Tibial nerve (tissue), 3 donors: ENCODE results near the gene OPN1MW2.
"Not testable (repeated sequence)": the region's sequence is repeated elsewhere in the genome, so short reads cannot be mapped to it uniquely, and the experiment has no call there.

Source experiments
- POLR2A ChIP-seq, 2 donors: fragments of 450-650 bp; IDR thresholded peaks; one replicate each; pipeline ENCODE4 v1.6.1; 2017; ENCODE audit warnings: antibody characterized with exemption in 2 of 2, mild to moderate bottlenecking in 2 of 2, moderate library complexity in 2 of 2
- TF ChIP-seq, protein P1 (sequence below), 5 experiments: fragments of 200-600 bp in 3 of 5; fragments of 450-650 bp in 2 of 5; sonication (generic) in 3 of 5; IDR thresholded peaks; one replicate each; pipeline ENCODE4 v1.5.1; 2016 to 2019; ENCODE audit warnings: antibody characterized with exemption in 5 of 5, mild to moderate bottlenecking in 3 of 5, moderate library complexity in 2 of 5

DNA sequence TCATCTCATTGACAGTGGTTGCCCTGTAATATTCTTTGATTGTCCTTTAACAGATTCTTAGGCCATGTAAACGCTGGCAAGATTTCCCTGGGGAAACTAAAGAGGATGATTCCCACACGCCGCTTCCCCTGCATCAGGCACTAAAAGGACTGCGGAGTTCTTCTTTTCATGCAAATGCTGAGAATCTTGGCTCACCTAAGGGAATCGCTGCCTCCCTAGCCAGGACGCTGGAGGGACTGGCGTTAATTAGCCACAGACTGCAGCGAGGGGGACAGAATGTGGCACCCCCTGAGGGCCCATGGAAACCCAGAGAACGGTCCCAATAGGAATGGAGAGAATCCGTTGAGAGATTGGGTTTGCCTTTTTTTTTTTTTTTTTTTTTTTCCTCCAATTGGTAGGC is 45.2 kb upstream of the OPN1MW2 start:
- TF ChIP-seq, protein P1, sequence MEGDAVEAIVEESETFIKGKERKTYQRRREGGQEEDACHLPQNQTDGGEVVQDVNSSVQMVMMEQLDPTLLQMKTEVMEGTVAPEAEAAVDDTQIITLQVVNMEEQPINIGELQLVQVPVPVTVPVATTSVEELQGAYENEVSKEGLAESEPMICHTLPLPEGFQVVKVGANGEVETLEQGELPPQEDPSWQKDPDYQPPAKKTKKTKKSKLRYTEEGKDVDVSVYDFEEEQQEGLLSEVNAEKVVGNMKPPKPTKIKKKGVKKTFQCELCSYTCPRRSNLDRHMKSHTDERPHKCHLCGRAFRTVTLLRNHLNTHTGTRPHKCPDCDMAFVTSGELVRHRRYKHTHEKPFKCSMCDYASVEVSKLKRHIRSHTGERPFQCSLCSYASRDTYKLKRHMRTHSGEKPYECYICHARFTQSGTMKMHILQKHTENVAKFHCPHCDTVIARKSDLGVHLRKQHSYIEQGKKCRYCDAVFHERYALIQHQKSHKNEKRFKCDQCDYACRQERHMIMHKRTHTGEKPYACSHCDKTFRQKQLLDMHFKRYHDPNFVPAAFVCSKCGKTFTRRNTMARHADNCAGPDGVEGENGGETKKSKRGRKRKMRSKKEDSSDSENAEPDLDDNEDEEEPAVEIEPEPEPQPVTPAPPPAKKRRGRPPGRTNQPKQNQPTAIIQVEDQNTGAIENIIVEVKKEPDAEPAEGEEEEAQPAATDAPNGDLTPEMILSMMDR (IDR thresholded peaks at IDR 0.05): not testable (repeated sequence)
- not testable (repeated sequence) for TF ChIP-seq POLR2A (IDR thresholded peaks at IDR 0.05)
